Stimulated activated CD4-positive, alpha-beta T cell treated with anti-CD3 and anti-CD28 coated beads, Interleukin-12 subunit alpha, Interleukin-12 subunit beta, amount 100 ng/mL, for 48 hours (primary cell): ENCODE data around the gene SPRY4.
"Not testable (repeated sequence)": the region's sequence is repeated elsewhere in the genome, so short reads cannot be mapped to it uniquely, and the experiment has no call there.

Experiments
- DNase-seq, 3 donors: peaks; one replicate each; pipeline ENCODE4 v3.0.0-alpha.2; 2020; ENCODE audit warnings: low read depth in 2 of 3, low spot score in 1 of 3

Gene SPRY4

GRCh38 chr5:142339781-142340180 is 15.0 kb upstream of the SPRY4 start:
- DNase-seq, result no peak

GRCh38 chr5:142334538-142334937 is 9.7 kb upstream of the SPRY4 start:
- no peak for DNase-seq

GRCh38 chr5:142333749-142334148 is 8.9 kb upstream of the SPRY4 start:
- DNase-seq, result not testable (repeated sequence)

DNA sequence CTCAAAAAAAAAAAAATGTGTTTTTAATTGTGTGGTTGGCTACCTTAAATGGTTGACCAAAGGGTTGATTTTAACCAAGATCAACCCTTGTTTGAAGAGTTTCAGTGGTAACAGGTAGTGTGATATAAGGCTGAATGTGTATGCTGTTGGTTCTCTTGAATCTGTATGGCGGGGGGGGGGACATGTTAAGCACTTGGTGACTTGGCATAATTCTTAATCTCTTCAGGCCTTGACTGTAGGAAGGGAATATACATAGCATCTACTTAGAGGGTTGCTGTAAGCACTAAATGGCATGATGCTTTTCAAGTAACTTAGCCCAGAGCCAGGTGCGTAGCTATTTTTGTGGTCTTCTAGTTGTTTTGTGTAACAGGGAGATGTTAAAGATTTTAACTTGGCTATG is 5.6 kb upstream of the SPRY4 start:
- no peak for DNase-seq

- DNase-seq, result no peak
Measured at GRCh38 chr5:142330026-142330425, 5.2 kb upstream of the SPRY4 start.

GRCh38 chr5:142327111-142327842 is 2.5 kb upstream of the SPRY4 start:
- DNase-seq, result no peak

- DNase-seq, result no peak
Measured at GRCh38 chr5:142326480-142326938, 1.7 kb upstream of the SPRY4 start.

DNA sequence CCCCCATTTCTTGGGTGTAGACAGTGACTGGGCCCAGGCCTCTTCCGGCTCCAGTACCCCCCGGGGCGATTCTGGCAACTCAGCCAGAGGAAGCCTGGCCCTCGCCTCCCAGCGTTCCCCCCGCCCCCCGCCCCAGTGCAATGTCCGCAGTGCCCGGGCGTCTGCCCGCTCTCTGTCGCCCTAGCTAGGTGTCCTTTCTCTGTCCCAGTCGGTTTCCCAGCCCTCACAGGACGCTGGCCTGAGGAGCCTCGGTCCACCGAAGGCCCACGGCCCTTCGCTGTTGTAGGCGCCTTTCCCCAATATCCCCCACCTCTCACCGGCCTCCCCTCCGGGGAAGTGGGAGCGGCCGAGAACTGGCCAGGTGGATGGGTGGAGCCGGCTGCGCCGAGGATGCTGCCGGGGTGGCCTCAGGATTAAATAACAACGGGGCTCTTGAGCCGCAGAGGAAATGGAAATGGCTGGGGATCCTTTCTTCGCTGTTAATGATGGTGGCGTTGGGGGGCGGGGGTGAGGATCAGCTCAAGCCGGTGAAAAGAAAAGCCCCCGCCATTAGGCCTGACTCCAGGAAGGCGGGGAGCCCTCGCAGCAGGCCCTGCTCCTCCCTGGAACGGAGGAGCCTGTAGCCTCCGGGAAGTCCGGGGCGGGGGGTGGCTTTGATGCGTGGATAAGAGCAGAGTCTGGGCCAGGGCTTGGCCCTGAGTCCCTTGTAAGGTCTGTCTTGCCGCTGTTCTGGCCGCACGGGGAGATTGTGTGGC is 1.1 kb upstream of the SPRY4 start:
- DNase-seq, result no peak

GRCh38 chr5:142324136-142324870 is 518 bp downstream of the SPRY4 start:
- no peak for DNase-seq

DNA sequence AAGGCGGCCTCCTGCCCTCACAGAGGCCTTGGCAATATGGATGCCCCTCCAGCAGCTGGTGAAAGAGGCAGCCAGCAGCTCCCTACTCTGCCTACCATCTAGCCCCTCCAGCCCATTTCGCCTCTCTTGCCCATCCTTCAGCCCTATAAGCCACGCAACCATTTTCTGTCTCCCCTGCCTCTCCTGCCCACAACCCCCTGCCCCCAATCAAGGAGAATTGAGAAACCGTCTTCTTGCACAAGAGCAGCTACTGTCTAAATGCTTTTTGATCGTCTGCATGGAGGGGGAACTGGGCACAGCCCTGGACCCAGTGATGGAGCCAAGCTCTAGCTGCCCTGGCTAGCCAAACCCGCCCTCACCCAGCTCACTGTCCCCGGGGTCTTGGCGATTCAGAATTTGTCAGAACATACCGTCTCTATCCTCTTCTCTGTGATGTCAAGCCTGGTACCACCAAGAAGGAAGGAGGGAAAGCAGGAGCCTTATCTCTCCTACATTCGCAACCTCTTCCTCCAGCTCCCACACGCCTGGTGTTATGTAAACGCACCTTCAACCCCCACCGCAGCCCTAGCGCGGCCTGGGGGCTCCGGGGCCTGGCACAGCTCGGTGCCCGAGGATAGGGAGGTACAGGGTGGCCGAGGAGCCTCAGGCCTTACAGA is 1.2 kb downstream of the SPRY4 start:
- DNase-seq, result no peak

DNA sequence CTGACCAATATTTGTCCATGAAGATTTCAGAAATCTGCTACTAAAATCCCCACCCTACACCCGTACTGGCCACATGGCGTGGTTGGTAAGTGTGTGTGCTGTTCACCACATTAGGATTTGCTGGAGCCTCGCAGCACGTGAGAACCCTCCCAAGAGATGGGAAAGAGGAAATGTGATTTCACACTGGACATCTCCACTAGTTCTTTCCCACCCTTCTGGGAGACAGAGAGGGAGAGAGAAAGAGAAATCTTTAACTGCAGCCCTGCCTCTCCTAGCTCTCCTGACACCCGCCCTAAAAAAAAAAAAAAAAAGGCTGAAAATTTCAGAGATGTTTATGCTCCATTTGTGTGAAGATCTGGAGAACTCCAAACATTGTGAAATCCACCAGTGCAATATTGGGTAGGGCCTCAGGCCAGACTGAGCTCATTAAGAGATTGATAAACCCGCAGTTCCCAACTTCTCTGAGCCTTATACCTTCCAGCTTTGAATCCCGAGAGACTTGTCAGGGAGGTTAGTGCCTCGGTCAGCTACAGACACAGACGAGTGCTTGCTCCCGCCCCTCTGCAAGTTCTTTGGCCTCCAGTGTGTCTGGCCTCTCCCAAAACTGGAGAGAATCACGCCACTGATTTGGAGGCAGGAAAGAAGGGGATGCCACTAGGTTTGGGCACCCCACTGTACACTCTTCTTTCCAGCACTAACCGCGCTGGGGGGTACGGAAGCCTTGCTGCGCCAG is 1.9 kb downstream of the SPRY4 start:
- no peak for DNase-seq

- no peak for DNase-seq
Measured at GRCh38 chr5:142322403-142322746, 2.4 kb downstream of the SPRY4 start.

DNA sequence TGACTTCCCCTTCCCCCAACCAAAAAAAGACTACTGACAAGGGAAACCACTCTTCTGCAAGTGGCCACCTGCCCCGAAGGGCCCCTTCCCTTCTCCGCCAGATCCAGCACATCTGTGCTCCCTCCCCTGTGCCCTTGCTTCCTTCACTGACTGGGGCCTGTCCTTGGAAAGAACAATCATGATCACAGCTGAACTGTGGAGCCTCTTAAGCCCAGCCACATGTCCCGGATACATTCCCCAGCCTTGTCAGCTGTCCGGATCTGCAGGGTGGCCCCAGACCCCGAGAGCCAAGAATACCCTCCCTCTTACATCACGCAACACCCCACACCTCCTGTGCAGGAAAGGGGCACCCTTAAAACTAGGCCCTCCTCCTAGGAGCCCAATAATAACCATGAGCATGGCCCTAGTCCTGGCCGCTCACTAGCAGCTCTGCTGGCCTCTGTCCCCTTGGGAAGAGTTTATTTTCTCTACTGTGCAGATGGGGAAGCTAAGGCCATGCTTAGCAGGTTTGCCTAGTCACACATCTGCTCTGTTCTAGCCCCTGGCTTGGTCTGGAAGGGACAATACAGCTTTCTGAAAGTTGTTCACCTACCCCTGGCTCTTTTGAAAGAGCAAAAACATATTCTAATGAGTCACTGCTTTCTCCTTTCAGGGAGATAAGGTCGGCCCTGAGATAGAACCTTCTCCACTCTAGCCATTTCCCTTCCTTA is 3.8 kb downstream of the SPRY4 start:
- DNase-seq, result no peak

GRCh38 chr5:142320430-142320738 is 4.4 kb downstream of the SPRY4 start:
- DNase-seq, result no peak

DNA sequence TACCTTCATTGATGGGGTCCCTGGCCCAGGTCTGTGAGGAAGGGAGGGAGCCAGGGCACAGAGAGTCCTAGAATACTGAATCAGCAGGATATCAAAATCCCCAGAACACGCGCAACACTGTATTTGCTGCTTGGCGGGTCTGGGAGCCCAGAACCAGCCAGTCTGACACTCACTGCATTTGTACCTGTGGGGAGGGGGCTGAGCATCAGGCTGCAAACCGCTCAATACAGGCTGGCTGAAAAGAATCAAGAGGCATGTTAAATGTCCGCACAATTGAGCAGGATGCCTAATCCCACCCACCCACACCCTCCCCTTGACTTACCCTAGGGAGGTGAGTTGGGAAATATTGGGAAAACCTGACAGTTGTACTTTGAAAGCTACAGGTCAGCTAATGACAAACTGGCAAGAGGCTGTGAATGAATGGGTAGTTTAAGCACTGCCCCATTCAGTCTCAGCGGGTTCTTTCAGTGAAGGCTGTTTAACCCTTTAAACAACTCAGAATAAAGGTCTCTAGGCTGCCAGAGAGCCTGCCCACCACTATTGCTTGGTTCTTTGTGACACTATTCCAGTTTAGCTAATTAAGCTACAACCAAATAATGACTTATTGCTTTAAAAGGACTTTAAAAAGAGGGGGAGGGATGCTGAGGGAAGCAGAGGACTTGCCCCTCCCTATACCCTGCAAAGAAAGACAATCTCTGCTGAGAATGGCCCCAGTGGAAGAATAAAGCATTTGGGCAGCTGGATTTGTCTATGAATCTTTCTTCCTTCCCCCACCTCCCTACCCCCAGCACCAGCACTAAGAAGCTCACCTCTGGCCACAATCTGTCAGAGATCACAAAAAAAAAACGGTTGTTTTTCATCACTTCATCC is 5.0 kb downstream of the SPRY4 start:
- DNase-seq, result no peak

DNA sequence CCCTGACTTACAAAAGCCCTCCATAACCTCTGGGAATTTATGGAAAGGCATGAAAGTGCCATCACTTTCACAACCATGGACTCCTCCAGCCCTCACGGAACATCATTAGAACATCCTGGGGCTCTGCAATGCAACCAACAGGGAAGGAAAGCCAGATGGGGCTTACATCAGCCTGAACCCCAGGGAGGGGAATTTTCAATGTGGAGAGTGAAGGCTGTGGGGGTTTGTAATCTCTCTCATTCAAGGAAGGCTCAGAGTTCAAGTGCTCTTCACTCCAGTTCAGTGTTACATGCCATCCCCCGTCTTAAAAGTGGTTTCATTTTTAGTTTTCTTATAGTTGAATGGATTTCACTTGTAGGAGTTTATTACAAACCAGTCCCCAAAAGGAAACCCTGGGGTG is 5.7 kb downstream of the SPRY4 start:
- no peak for DNase-seq

- DNase-seq, result no peak
Measured at GRCh38 chr5:142317753-142318152, 7.1 kb downstream of the SPRY4 start.

GRCh38 chr5:142317173-142317572 is 7.6 kb downstream of the SPRY4 start:
- DNase-seq, result no peak

- no peak for DNase-seq
Measured at GRCh38 chr5:142316681-142317080, 8.1 kb downstream of the SPRY4 start.
